Measurements from ENCODE around the gene ANTXR1.

ANTXR1 gene

GRCh38 chr2:69138793-69139459 is 125.9 kb downstream of the ANTXR1 start:
- no peak for DNase-seq

- DNase-seq: no peak
Measured at GRCh38 chr2:69139778-69140670, 127.0 kb downstream of the ANTXR1 start.

GRCh38 chr2:69141061-69141460 is 128.1 kb downstream of the ANTXR1 start:
- no peak for DNase-seq

DNA sequence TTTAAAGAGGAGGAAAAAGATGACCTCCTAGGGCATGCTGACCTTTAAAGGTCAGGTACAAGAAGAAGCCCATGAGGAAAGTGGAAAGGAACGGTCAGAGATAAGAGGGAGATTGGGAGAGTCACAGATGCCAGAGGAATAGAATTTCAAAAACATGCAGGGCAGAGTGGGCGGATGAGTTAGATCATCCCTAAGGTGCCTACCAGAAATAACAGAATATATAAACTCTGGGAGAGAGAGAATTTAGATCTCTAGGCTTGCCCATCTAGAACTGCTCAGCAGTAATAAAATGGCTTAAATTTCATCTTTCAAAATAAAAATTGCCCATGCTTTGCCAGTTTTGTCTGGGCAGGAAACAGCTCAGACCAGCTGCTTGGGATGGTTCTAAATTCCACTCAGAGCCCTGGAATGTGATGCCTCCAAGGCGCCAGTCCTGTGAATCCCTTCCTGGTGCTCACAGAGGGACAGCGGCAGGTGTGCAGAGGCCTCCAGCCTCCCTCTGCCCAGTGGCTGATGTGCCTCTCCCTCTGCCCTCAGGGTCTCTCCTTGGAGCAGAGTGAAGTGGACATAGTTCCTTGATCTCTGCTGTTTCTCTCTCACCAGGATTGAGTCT is 130.9 kb downstream of the ANTXR1 start:
- DNase-seq: no peak

DNA sequence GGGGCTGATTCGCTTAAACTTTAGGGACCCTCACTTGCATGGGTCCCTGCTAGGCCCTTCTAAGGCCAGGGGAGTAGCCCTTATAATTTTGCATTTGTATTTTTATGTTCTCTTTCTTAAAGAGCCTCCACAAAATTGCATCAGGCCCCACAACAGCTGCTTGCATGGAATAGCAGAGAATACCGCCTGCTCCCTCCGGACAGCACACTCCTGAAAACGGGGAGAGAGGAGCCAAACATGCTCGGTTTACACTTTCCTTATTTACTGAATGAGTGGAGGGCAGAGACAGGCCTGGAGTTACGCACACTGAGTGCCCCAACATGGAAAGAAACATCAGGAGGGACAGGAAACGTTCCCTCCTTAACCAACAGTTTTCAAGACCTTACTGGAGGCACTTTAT is 132.2 kb downstream of the ANTXR1 start:
- DNase-seq: no peak

GRCh38 chr2:69147841-69148533 is 135.0 kb downstream of the ANTXR1 start:
- no peak for DNase-seq

- no peak for DNase-seq
Measured at GRCh38 chr2:69149631-69150215, 136.7 kb downstream of the ANTXR1 start.

DNA sequence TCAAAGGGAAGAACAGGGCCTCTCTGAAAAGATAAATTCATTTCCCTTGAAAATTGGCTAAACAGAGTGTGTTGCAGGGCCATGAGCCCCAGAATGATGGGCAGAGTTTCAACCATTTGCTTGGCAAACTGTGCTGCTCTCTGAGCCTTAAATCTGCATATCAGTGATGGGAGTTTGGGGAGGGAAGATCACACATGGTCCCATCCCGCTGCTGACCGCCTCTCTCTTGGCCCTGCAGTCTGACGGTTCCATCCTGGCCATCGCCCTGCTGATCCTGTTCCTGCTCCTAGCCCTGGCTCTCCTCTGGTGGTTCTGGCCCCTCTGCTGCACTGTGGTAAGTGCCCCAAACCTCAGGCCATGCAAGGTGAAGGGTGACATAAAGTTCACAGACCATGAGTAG is 139.0 kb downstream of the ANTXR1 start:
- no peak for DNase-seq

GRCh38 chr2:69152847-69153583 is 140.0 kb downstream of the ANTXR1 start:
- DNase-seq: no peak

DNA sequence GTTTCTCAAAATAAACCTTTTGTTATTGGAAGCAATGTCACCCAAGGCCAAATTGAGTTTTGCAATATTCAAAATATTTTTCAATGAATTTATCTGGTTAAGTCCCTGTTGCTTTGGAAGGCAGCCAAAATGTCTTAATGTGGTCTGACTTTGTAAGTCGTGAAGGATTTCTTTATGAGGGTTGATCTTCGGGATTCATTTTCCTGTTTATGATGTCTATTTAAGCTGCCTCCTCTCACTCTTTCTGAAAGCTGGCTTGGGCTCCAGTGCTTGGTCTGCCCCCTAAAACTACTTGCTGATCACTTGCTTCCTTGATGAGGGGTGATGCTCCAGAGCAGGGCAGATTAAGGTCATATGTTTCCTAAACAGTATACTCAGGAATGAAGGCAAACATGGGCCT is 141.1 kb downstream of the ANTXR1 start:
- DNase-seq: no peak

DNA sequence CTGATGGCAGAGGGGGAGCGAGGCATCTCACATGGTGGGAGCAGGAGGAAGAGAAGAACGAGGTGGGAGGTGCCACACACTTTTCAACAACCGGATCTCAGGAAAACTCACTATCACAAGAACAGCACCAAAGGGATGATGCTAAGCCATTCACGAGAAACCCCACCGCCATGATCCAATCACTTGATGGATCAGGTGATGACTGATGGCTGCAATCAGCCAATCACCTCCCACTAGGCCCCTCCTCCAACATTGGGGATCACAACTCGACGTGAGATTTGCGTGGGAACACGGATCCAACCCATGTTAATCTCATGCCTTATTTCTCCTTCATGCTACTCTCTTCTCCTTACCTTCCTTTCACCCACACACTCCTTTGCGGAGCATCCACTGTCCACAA is 143.6 kb downstream of the ANTXR1 start:
- DNase-seq: no peak

DNA sequence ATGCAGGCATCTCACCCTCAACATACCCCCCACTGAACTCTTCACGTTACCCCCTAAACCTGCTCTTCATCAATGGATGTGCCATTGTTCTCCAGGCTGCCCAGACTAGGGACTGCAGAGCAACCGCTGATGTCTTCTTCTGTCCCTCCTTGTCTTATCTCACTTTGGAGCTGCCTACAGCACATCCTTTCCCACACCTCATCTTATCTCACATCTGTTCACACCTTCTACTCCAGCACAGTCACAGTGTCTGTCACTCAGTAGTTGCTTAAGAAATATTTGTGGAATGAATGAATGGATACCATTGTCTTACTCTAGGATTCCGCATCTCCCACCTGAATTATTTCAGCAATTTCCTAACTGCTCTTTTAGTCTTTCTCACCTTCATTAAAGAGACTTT is 144.5 kb downstream of the ANTXR1 start:
- no peak for DNase-seq

DNA sequence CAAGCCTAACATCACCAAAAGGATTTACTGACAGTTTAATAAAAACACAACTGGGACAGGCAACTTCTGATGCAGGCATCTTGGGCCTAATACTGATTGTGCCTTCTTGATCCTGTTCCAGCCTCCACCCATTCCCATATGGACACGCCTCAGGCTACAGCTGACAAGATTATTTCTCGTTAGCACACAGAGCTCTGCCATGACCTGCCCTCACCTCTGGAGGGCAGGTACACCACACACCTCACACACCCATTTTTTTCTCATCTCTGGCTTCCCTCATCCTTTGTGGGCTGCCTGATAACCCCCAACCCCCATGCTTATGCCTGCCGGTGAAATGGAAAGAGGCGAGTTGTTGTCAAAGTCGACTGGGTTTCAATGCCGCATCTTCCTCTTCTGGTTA is 147.0 kb downstream of the ANTXR1 start:
- DNase-seq: peak; percentile 9

DNA sequence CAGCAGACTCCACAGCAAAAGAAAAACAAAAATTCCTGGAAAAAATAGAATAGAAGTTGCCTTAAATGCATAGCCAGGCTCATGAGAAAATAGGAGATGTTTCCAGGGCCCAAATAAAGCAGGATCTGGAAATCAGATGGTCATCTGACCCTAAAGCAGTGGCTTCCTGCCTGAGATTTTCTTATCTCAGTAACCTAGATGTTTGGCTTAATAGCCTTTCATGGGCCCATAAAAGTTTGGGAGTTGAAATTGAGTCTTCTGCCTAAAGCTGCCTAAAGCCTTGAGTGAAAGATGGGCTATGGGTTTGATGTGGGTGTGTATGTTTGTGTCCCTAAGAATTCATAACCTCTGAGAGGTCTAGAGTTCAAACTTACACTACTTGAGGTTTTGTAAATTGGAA is 149.1 kb downstream of the ANTXR1 start:
- no peak for DNase-seq

GRCh38 chr2:69163109-69163508 is 150.1 kb downstream of the ANTXR1 start:
- peak; percentile 27 for DNase-seq

- DNase-seq: no peak
Measured at GRCh38 chr2:69163556-69163955, 150.6 kb downstream of the ANTXR1 start.

DNA sequence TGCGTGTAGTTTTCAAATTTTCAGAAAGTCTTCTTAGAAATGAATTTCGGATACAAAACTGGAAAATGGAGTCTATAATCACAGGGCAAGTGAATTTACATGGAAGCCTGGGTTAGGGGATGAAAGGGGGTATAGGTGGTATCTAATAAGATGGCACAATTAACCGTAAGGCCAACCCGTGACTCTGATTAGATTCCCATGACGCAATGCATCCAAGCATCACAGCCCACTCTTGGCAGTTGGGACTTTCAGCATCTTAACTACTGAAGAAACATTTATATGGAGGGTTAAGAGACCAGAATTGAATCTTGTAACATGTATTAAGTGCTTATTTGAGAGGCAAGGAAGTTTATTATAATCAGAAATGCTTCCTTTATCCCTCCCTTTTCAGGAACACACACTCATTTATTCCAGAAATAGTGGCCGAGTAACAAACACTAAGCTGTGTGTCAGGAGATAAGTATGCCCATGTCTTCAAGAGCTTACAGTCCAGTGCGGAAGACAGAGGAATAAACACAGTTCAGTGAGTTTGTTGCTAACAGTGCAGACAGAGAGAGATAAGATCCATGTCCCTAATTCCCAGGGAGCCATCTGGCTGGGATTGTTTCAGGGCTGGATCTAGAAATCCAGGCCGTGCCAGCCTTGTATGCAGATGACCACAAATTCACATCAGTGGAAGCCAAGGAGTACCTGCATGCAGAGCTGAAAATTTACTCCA is 151.2 kb downstream of the ANTXR1 start:
- no peak for DNase-seq

DNA sequence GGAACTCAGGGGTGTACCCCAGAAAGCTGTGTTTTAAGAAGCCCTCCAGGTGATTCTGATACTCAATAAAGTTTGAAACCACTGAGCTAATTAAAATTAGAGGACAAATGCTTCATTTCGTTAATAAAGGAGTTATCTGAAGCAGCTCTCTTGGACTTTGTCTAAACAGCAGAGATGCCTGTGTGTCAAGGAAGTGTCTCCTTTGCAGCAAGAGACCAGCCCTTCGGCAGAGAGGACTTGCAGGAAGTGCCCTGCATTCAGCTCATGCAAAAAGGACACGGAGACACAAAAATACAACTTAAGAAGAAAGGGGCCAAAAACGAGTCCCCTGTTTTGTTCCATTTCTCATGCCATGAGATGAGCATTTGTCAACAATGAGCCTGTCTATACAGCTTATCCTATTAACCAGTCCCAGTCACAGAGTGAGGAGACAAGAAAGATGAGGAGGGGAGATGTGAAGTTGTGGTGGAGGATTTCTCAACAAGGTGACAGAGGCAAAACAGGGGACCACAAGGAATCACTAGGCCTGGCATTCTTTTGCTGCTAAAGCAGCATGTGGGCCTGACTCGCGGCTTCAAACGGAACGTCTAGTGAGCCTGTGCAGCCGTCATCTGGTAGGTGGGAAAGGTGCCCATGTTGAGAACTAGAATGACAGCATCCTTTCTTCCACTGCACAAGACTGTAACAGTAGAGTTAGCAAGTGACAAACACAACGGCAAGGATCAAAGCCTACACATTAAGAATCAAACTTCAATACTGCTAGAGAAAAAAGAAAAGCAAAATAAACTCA is 152.3 kb downstream of the ANTXR1 start:
- DNase-seq: no peak

DNA sequence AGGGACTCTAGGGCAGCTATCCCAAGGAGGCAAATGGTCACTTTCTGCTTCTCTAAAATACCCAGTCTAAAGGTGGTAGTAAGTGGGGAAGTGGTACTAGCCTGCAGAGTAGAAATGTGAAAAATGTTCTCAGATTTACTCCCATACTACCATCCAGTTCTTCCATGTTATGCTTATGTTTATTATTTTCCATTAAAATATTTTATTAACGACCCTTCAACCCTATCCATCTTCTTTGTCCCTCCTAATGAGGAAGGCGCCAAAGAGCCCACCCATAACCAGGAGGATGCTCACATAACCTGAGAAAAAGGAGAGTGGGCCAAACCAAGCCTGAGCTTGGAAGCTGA is 153.5 kb downstream of the ANTXR1 start:
- DNase-seq: no peak

DNA sequence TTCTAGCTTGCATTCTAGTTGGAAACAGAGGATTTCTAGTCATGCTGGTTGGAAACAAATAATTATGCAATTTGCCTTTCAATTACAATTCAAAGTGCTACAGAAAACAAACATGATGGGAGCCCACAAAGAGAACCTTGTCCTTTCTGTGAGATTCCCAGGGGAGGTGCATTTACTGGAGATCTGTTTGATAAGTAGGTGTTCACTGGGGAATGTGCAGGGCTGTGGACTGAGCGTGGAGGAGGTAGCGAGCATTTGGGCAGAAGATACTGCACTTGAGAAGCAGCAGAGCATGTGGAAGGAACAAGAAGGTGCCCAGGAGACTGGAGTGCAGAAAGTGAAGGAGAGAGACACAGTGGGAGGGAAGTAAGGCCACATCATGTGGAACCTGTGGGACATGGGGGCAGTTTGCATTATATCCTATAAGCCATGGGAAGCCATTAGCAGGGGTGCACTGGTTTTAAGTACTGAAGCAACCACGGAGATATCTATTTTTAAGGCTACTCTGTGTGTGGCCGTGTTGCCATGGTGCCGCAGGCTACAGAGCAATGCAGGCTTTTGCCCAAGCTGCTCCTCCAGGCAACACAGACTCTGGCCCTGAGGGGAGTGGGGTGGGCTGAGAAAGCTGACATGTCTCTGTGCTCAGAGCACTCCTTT is 154.0 kb downstream of the ANTXR1 start:
- no peak for DNase-seq
